GM18508 (cell line): Measurements from ENCODE around the gene MPG.

ENCODE experiments used
- ATAC-seq: cut with Tn5 transposase; IDR thresholded peaks from one replicate; pipeline ENCODE4 v1.9.1; 2021; ENCODE audit warnings: moderate number of reproducible peaks; ENCODE audit not compliant: insufficient read depth, unreplicated experiment

Gene MPG

DNA sequence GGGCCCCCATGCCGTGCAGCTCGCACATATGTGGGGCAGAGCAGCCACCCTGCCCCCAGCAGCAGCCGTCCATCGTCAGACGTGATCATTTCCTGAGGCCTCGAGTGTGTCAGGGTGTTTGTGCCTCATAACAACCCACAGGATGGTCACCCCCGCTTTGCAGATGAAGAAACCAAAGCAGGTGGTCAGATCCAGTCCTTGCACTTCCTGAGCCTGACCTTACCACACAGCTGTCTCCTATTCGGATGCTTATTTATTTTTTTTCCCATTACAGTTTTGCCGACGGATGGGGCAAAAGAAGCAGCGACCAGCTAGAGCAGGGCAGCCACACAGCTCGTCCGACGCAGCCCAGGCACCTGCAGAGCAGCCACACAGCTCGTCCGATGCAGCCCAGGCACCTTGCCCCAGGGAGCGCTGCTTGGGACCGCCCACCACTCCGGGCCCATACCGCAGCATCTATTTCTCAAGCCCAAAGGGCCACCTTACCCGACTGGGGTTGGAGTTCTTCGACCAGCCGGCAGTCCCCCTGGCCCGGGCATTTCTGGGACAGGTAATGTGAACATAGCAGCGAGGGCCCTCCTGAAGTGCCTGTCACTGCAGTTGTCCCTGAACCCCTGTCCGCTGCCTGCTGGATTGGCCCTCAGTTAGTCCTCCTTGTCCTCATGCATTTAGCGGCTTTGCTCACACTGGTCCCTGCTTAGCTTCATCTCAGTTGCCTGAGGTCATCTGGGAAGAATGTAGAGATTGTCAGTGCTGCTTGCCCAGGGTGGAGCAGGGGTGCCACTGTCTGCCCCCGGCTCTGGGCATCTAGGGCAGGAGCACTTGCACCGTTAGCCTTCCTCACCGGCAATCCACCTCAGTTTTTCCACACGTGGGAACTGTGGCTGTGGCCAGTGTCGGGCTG lies 1.4 kb downstream of the MPG start:
- ATAC-seq = no peak

DNA sequence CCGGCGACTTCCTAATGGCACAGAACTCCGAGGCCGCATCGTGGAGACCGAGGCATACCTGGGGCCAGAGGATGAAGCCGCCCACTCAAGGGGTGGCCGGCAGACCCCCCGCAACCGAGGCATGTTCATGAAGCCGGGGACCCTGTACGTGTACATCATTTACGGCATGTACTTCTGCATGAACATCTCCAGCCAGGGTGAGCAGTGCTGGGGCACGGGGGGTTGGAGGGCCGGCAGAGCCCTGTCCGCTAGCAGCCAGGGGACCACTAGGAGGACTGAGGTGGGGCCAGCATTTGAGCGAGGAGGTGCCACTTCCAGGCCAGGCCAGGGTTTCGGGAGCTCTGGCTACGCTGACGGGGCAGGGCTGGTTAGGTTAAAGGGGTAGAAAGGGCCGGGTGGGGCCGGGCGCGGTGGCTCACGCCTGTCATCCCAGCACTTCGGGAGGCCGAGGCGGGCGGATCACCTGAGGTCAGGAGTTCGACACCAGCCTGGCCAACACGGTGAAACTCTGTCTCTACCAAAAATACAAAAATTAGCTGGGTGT lies 5.1 kb downstream of the MPG start:
- no peak for ATAC-seq

DNA sequence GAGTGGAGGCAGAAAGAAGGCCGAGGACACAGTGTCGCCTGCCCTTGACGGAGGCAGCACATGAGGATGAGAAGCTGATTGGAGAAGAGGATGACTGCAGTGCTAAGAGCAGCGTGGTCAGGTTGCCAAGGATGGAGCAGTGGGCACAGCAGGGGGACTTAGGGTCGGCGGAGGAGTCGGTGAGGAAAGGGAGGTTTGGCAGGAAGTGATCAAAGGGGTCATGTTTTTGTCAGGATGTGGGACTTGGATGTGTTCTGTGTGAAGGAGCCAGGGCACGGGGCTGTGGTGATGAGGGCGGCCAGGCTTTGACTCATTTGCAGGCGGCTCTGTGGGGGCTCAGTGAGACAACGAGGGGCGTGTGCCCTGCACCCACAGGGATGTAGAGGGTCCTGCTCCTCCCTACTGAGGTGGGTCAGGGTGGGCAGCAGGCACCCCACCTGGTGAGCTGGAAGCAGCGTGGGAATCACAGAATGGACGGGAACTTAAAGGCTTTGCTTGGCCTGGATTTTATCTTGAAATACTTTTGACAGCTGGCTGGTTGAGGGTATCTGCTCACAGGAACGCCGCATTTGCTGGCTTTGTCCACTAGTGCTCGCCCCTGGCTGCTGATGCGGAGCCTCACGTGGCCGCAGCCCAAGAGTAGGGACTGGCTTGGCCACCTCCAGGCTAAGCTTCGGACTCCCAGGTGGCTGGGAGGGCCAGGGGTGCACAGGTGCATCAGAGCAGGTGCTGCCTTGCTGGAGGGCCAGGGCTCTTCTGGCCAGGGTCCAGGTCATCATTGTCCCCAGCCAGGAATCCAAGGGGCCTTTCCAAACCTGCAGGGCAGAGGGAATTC lies 6.0 kb downstream of the MPG start:
- no peak for ATAC-seq

DNA sequence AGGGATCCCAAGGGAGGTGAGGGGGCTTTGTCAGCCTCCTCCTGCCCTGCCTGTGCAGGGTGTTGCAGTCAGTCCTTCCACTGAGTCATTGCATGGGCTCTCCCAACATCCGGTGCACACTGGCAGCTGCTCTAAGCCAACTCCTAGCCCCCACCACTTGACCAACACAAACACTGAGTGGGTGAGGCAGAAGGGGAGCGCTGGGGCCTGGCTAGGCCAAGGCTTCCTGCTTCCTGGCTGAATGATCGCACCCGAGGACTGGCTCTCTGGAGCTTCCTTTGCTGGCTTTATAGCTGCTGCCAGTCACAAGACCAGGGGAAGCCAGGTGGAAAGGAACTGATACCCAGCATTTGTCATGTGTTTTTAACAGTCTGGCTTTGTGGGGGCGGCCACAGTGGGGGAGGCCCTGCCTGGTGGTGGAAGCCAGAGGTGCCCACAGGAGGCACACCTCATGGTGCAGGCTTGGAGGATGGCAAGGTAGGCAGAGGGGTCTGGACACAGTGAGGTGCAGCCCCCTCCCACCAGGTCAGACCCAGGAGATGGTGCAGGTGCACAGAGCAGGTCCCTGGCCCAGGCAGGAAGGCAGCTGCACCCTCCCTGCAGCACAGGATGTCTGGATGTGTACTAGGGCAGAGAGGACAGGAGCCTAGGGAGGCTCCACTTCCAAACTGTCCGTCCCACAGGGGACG lies 6.8 kb downstream of the MPG start:
- no peak for ATAC-seq

DNA sequence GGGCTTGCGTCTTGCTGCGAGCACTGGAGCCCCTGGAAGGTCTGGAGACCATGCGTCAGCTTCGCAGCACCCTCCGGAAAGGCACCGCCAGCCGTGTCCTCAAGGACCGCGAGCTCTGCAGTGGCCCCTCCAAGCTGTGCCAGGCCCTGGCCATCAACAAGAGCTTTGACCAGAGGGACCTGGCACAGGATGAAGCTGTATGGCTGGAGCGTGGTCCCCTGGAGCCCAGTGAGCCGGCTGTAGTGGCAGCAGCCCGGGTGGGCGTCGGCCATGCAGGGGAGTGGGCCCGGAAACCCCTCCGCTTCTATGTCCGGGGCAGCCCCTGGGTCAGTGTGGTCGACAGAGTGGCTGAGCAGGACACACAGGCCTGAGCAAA lies 7.4 kb downstream of the MPG start:
- ATAC-seq = no peak

DNA sequence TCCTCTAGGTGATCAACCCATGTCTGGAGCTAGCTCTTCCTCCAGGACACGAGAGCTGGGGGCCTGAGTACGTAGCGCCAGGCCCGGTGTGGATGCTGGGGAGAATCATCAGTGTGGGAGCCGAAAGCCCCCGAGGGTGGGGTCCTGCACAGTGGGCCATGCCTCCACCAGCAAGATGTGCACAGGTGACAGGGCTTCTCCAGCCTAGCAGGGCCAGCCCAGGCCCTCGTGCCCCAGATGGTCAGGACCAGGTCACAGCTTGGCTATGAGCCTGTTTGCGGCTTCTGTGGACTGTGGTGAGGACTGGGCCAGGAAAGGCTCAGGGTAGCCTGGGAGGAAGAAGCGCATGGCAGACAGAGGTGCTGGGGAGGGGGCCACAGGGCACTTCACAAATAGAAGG lies 7.8 kb downstream of the MPG start:
- ATAC-seq = no peak

DNA sequence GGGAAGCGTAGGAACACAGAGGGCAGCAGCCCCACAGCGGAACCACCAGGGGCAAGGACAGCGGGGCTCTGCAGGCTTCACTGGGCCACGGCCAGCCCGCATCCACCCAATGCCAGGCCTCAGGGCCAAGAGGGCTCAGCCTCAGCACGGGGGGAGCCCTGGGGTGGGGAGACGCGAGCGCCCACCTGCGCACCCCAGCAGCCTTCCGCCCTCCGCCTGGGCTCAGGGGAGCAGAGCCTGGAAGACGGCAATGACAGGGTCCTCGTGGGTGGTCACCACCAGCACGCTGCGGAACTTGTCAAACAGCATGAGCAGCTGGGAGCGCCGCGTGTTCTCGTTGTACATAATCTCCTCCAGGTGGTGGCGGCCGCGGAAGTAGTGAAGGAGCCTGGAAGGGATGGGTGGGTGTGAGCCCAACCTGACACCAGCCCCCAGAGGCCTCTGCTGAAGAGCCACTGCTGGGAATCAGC lies 8.5 kb downstream of the MPG start:
- no peak for ATAC-seq

DNA sequence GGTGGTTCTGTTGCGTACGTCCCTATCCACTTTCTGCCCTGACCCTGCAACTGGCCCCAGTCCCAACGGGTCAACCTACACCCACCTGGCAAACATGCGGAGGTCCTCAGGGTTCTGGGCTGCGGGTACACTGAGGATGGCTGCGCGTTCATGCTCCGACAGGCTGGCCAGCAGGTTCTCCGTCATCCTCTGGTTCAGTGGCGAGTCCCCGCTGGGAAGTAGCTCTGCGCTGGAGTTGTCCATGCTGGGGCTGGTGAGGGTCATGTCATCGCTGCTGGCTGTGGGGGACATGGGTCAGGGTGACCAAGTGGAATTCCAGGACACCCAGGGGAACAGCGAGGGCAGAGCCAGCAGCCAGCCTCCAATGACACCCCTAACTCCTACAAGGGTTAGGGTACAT lies 10.6 kb downstream of the MPG start:
- ATAC-seq = no peak

DNA sequence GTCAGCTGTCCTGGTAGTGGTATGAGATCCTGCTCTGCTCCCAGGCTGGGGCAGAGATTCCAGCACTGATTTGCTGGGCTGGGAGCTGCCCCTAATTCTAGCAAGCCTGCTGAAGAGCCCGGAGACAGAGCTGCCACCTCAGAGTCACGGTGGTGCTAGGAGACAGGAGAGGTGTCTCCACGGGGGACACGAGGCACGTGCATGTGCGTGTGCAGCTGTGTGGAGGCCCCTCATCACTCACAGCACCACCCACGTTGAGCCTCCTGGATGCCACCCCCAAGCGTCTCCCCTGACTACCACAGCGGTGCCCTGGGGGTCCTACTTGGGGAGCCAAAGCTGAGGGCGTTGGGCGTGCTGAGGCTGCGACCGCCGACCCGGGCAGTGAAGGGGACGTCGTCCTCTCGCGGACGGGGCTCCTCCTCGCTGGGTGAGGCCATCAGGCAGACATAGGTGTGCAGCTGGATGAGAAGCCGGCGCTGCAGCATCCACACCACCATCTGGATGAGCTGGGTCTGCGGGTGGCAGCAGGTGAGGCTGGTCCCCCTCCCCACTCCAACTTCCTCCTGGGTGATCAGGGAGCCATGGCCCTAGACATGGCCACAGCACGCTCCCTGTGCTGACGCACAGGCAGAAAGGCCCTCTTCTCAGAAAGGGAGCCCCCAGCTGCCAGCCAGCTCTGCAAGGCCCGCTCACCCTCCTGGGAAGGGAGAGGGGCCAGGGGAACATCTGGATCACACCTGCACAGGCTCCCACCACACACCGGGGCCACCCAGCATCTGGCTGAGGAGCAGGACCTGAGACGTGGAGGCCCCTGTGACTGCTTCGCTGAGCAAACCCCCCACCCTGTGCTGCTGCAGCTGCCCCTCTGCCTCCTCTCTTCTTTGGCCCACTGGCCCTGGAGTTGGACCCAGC lies 11.6 kb downstream of the MPG start:
- no peak for ATAC-seq

DNA sequence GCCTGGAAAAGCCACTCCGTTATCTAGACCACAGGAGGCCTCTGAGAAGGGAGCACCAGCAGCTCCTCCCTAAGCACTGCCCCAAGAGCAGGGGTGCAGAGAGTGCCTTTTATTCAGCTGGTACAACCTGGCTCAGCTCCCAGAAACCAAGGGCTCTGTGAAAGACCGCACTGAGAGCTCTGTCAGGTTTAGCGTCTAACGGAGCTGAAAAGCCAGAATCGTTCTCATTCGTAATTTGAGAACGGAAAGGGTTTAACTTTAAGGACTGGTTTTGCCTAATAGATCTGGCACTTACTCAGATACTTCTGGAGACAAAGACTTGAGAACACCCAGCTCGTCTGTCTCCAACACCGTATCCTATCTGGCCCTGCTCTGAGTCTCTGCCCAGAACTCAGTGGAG lies 13.5 kb downstream of the MPG start:
- ATAC-seq = no peak

DNA sequence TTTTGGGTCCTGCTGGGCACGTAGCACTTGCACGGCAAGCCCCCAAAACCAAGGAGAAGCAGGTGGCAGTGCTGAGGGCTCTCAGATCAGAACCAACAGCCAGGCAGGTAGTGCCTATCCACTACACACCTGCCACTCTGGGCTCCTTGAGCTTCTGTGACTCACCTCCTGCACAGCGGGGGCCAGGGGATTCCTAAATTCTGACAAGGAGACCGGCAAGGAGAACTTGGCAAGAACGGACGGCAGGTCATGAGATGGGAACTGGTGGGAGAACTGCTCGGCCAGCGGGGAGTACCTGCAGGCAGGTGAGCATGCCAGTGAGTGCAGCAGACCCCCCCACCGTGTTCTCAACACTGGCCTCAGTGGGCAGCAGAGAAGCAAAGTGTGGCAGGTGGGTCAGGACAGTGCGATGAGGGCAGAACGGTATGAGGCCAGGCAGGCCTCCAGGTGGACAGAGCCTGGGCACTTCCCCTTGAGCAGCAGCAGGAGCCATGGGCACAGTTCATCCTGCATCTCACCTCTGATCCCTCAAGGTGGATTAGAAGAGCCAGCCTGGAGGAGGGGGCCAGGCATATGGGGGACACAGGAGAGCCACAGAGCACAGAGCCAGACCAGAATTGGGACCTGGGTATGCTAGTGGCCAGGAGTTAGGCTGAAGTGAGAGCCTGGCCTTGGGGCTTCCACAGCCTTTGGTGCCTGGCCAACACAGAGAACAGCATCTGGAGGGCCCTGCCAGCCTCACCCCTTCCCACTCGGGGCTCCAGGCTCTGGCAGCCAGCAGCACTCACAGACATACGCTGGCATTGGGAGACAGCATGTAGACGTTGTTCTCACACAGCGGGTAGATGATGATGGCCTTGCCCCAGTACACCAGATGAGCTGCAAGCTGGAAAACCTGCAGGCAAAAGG lies 14.7 kb downstream of the MPG start:
- no peak for ATAC-seq

DNA sequence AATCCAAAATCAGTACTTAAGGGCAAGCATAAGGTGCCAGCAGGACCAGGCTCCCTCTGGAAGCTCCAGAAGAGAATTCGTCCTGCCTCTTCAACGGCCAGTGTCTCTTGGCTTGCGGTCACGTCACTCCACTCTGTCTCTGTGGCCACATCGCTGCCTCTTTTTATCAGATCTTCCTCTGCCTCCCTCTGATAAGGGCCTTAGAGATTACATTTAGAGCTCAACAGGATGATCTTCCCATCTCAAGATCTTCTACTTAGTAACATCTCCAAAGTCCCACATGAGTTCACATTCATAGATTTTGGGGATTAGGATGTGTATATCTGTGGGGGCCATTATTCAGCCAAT lies 16.9 kb downstream of the MPG start:
- no peak for ATAC-seq

DNA sequence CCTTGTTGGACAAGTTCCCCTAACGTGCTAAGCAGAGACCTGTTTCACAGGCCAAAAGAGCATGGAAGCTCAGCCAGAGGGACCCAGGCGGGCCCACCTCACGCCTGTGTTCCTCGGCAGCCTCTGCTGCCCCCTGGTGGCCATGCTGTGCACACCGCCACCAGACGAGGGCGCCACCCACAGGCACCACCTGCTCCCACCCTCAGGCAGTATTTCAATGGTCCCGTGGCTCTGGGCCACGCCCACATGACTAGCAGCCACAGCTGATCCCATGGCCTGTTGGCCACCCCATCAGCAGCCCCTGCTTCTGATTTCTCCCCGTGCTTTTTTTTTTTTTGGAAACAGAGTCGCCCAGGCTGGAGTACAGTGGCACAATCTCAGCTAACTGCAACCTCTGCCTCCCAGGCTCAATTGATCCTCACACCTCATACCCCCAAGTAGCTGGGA lies 18.9 kb downstream of the MPG start:
- ATAC-seq = peak; percentile 40

DNA sequence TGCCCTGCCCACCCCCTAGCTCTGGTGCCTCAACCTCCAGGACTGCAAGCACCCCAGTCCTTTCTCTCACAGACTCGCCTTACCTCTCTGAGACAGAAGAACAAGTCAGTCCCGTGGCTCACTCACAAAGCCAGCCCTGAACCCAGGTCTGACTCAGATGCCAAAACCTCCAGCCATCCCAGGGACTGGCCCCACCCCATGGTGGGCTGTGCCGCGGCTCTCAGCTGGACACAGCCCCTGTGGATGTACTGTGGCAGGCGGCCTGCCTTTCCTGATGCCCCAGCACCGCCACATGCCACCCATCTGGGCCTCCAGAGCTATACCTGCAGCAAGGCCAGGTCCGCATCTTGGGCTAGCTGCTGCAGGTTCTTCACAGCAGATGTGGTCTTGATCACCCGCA lies 19.8 kb downstream of the MPG start:
- no peak for ATAC-seq

DNA sequence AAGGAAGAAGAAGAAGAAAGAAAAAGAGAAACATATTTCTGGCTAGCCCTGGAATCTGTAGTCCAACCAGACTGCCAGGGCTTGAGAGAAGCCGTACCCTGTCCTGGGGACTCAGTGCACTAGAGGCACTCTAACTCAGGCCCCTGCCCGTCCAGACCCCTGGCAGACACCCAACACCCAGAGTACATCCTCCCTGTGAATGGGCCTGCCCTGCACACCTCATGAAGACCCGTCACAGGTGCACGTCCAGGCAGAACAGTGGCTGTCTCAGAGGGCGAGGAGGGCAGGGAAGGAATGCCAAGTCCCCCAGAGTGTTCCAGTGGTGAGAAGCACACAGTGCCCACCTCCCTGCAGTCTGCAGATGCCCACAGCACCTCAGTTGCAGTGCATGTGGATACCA lies 23.0 kb downstream of the MPG start:
- no peak for ATAC-seq

DNA sequence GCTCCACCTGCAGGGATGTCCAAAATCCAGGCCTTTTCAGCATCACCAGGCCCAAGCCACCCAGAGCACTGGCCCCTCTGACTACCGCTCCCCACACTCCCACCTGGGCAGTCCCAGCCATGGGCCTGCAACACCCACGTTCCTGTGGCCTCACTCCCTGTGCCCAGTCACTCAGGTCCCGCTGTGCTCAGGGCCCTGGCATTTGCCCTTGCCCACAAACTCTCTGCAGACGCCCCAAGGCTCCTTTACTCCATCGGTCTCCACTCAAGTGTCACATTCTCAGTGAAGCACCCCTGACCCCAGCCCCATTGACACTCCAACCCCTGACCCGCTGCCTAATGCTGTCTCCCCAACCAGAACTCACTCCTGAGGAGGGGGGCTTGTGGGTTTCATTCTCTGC lies 23.6 kb downstream of the MPG start:
- ATAC-seq = no peak

DNA sequence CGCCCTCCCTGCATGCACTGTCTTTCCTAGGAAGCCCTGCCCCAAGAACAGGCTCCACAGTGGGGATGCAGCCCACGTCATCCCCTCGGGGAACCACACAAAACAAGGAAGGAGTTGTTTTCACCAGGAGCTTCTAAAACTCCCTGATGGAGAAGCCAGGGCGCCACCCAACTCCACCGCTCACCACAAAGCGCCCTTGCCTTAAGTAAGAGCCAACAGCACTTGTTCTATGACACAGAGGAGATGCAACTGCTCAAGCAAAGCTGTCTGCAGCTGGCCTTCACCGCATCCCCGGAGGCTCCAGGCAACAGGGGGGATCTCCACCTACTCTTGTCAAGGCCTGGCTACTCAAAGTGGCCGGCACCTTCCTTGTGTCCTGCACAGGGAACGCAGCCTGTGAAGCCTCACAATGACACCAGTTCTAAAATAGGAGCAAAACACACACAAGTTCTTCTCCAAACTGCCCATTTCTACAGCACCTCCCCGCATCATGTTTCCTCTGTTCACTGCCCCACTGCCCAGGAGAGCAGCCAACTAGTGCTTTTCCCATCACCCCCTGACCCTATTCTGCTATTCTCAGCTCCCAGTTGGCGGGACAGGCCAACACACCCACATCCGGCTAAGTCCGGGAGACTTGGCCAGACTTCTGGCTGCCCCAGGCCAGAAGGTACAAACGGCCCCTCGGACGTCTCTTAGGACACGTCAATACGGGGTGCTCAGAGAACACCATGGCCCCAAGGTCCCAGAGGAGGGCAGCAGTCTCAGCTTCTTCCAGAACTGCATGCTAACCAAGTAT lies 24.2 kb downstream of the MPG start:
- ATAC-seq = no peak

DNA sequence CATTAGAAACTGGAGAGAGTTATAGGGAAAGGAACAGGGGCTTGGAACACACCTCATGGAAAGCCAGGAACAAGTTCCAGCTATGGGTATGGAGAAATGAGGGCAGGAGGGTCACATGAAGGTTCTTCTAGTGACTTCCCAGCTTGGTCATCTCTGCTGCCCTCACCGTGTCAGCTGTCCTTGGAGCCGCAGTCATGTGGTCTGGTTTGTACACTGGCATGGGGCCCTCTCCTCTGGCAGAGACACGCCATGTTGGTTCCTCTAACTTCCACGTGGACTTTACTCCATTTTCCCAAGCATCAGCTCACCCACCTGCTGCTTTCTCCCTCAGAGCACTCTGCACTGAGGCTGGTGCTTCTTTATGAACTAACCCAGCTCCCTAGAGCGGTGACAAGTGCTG lies 26.3 kb downstream of the MPG start:
- no peak for ATAC-seq
